CD8-positive, alpha-beta memory T cell (primary cell): ENCODE measurements around the gene FAM78B. TPM values are rescaled to one million over a fixed set of nuclear protein-coding genes. Genes with fewer than 3 reads are reported as not detected.

Source experiments
- CTCF ChIA-PET: fragments of 350-600 bp; sonication (Branson Sonifier 250); formaldehyde crosslinking; loops from one replicate; lab custom pipeline; 2021; ENCODE audit warnings: antibody characterized with exemption; lab: Charles Lee
- POLR2A ChIA-PET: fragments of 350-600 bp; sonication (Branson Sonifier 250); formaldehyde crosslinking; loops from one replicate; lab custom pipeline; 2021; ENCODE audit warnings: antibody characterized with exemption; lab: Charles Lee
- DNase-seq, 5 donors: peaks; one replicate each; pipeline versions ENCODE4 v3.0.0 to v3.0.0-alpha.2; 2020 to 2022; ENCODE audit warnings: mixed read lengths in 1 of 5
- H3K27ac ChIP-seq: one replicate; pipeline ENCODE4 v1.7.0; 2013; ENCODE audit warnings: low read depth, mild to moderate bottlenecking, low read length, moderate library complexity
- H3K27me3 ChIP-seq: 2 replicates; pipeline ENCODE4 v1.7.0; 2013; ENCODE audit warnings: low read length, mild to moderate bottlenecking; ENCODE audit not compliant: insufficient read depth, poor library complexity, severe bottlenecking
- H3K36me3 ChIP-seq: 2 replicates; pipeline ENCODE4 v1.7.0; 2013; ENCODE audit warnings: mild to moderate bottlenecking, low read length, moderate library complexity; ENCODE audit not compliant: insufficient read depth
- H3K4me1 ChIP-seq: 2 replicates; pipeline ENCODE4 v1.7.0; 2013; ENCODE audit warnings: mild to moderate bottlenecking, low read length, moderate library complexity; ENCODE audit not compliant: insufficient read depth
- H3K4me3 ChIP-seq: 2 replicates; pipeline ENCODE4 v1.7.0; 2013; ENCODE audit warnings: mild to moderate bottlenecking, low read length
- H3K9me3 ChIP-seq: 2 replicates; pipeline ENCODE4 v1.7.0; 2013; ENCODE audit warnings: mild to moderate bottlenecking, low read length
- H3K27ac Mint-ChIP-seq, 8 donors: one replicate each; pipeline ENCODE4 v1.8.0; 2020 to 2021; ENCODE audit warnings: mixed read lengths in 8 of 8, mild to moderate bottlenecking in 6 of 8, inconsistent platforms in 3 of 8, moderate library complexity in 3 of 8
- H3K27me3 Mint-ChIP-seq, 2 donors: one replicate each; pipeline ENCODE4 v1.8.0; 2020 to 2021; ENCODE audit warnings: mixed read lengths in 2 of 2, mild to moderate bottlenecking in 1 of 2, moderate library complexity in 1 of 2
- H3K36me3 Mint-ChIP-seq, 3 donors: one replicate each; pipeline ENCODE4 v1.8.0; 2020 to 2021; ENCODE audit warnings: mixed read lengths in 3 of 3, inconsistent platforms in 1 of 3, mild to moderate bottlenecking in 1 of 3
- H3K4me1 Mint-ChIP-seq, 3 donors: one replicate each; pipeline ENCODE4 v1.8.0; 2020 to 2021; ENCODE audit warnings: mixed read lengths in 3 of 3, inconsistent platforms in 1 of 3, mild to moderate bottlenecking in 1 of 3
- H3K4me3 Mint-ChIP-seq, 7 donors: one replicate each; pipeline ENCODE4 v1.8.0; 2020 to 2021; ENCODE audit warnings: mixed read lengths in 7 of 7, mild to moderate bottlenecking in 6 of 7, moderate library complexity in 4 of 7, inconsistent platforms in 2 of 7
- H3K9me3 Mint-ChIP-seq, 5 donors: one replicate each; pipeline ENCODE4 v1.8.0; 2020 to 2022; ENCODE audit warnings: mixed read lengths in 5 of 5, mild to moderate bottlenecking in 3 of 5, moderate library complexity in 2 of 5, inconsistent platforms in 1 of 5
- polyA plus RNA-seq: library from polyadenylated mRNA; unstranded; fragments of 300-500 nt; fragmentation: Illumina TruSeq; gene quantifications from one replicate; pipeline ENCODE4 v1.2.3, GENCODE V29; 2021
- total RNA-seq, 2 experiments: library from RNA; stranded (reverse); gene quantifications; one replicate each; pipeline ENCODE4 v1.2.3, GENCODE V29; 2021

The FAM78B gene
- total and polyA plus RNA-seq, 3 experiments from 2014 or later: 0.22 to 0.26 TPM; not detected in 1

- POLR2A ChIA-PET: no interaction called here
- H3K36me3 ChIP-seq: no peaks in the 10 kb centered on the region
- no peak overlapping the region for H3K27ac Mint-ChIP-seq
- H3K4me1 ChIP-seq: no peaks in the 10 kb centered on the region
- no peaks in the 10 kb centered on the region for H3K9me3 ChIP-seq
- H3K36me3 Mint-ChIP-seq: no peaks in the 10 kb centered on the region
- DNase-seq: no peak
- no peak overlapping the region for H3K27ac ChIP-seq
- H3K4me3 ChIP-seq: no peak overlapping the region
- no peaks in the 10 kb centered on the region for H3K27me3 ChIP-seq
- H3K27me3 Mint-ChIP-seq: peaks cover 7 to 9% of the 10 kb centered on the region in 2 donors
- no peaks in the 10 kb centered on the region for H3K4me1 Mint-ChIP-seq
- CTCF ChIA-PET: no interaction called here
- H3K9me3 Mint-ChIP-seq: peaks cover 0 to 2% (median 0%) of the 10 kb centered on the region in 5 donors
- H3K4me3 Mint-ChIP-seq: no peak overlapping the region
These were observed 113.4 kb downstream of the FAM78B start for GRCh38 chr1:166053395-166053794.

DNA sequence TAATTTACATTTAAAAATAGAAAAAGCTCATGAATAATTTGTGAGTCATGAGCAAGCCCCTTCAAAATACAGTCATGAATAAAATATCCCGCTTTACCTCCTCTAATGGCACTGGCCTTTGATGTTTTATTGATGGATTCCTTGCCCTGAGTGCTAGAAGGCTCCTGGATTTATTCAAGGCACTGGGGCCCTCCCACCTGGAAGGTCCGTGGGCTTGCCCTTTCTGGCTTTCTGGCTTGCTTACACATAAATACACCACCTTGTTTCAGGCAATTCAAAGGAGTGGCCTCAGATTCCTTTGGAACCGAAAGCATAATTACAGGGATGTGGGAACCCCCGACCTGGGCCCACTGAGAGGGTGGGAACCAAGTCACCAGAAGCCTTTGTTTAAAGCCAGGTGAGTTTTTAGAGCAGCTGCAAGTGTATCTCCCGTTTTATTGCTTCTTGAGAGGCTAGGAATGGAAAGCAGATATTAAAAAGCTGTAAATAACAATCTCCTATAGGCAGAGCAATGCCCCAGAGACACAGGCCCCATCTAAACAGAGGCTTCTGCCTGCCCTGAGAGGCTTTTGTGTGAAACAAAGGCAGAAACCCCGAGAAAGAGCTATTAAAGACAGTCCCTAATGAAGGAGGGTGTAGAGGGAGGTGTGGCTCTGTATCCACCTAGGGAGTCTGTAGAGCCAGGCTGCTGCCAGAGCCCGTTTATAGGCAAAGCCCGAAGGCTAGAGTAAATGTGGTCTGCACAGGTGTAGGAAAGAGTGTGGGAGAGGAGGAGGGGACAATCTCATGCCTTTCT, 126.4 kb downstream of the FAM78B start:
- Histone ChIP-seq H3K27ac (no peak overlapping the region), H3K4me3 (no peak overlapping the region), H3K36me3 (no peaks in the 10 kb centered on the region), H3K4me1 (no peaks in the 10 kb centered on the region), H3K9me3 (no peaks in the 10 kb centered on the region), H3K27me3 (no peaks in the 10 kb centered on the region)
- H3K4me1 Mint-ChIP-seq: no peaks in the 10 kb centered on the region
- peaks cover 5 to 18% of the 10 kb centered on the region in 2 donors for H3K27me3 Mint-ChIP-seq
- CTCF ChIA-PET: interaction anchor here (0.6 kb wide), 1 partner anchor 39 kb away, joined by 3 read pairs; no protein-coding TSS in a partner anchor
- H3K36me3 Mint-ChIP-seq: no peaks in the 10 kb centered on the region
- H3K27ac Mint-ChIP-seq: no peak overlapping the region
- H3K4me3 Mint-ChIP-seq: no peak overlapping the region
- no peak for DNase-seq
- peaks cover 0 to 8% (median 3%) of the 10 kb centered on the region in 5 donors for H3K9me3 Mint-ChIP-seq
- POLR2A ChIA-PET: no interaction called here

- Mint-ChIP-seq H3K4me1 (no peaks in the 10 kb centered on the region), H3K4me3 (no peak overlapping the region), H3K27ac (no peak overlapping the region), H3K36me3 (no peaks in the 10 kb centered on the region), H3K9me3 (peaks cover 0 to 8% (median 3%) of the 10 kb centered on the region in 5 donors), H3K27me3 (peaks cover 7 to 23% of the 10 kb centered on the region in 2 donors)
- Histone ChIP-seq H3K27ac (no peak overlapping the region), H3K36me3 (no peaks in the 10 kb centered on the region), H3K4me1 (no peaks in the 10 kb centered on the region), H3K9me3 (no peaks in the 10 kb centered on the region), H3K4me3 (no peak overlapping the region), H3K27me3 (no peaks in the 10 kb centered on the region)
- ChIA-PET POLR2A (no interaction called here), CTCF (no interaction called here)
- no peak for DNase-seq
These were observed 127.2 kb downstream of the FAM78B start for GRCh38 chr1:166039436-166040201.

- Histone ChIP-seq H3K4me3 (no peak overlapping the region), H3K9me3 (no peaks in the 10 kb centered on the region), H3K27me3 (no peaks in the 10 kb centered on the region), H3K36me3 (no peaks in the 10 kb centered on the region), H3K4me1 (no peaks in the 10 kb centered on the region), H3K27ac (no peak overlapping the region)
- Mint-ChIP-seq H3K4me3 (no peak overlapping the region), H3K9me3 (peaks cover 0 to 8% (median 3%) of the 10 kb centered on the region in 5 donors), H3K27me3 (peaks cover 6 to 24% of the 10 kb centered on the region in 2 donors), H3K4me1 (no peaks in the 10 kb centered on the region), H3K36me3 (no peaks in the 10 kb centered on the region), H3K27ac (no peak overlapping the region)
- CTCF ChIA-PET: no interaction called here
- POLR2A ChIA-PET: no interaction called here
- DNase-seq: no peak
These were observed 130.7 kb downstream of the FAM78B start for GRCh38 chr1:166036092-166036491.

DNA sequence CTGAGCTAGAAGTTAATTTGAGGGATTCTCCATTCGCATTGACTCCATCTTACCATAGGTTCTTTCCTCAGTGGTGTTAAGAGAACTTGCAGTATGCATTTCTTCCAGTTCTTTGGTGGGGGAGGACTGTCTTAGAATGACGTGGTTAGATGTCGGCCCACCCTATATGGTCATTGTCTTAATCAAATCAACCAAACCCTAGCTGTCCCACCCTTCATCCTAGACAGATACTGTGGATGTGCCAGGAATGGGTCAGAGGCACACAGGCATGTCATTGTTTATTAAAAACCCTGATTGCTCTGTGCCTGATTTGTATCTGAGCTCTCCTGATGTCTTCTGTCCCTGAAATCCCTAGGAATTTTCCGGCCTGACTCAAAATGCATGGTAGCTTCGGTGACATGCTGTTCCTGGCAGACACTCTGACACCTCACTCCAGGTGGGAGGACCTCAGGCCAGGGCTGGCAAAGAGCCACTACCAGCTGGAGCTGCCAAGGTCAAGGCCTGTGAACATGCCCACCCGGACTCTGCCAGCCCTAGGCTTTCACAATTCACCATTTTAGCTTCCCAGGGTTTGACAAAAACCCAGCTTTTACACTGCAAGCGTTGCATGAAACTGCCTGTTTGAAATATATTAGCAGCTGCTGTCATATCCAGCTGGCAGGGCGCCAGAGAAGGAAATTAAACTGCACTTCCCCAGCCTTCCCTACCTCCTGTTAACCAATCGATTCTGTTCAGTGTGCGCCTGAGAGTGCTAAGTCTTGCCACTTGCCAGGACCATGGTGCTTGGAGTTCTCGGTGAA, 134.0 kb downstream of the FAM78B start:
- H3K4me1 Mint-ChIP-seq: no peaks in the 10 kb centered on the region
- H3K9me3 Mint-ChIP-seq: peaks cover 0 to 5% (median 3%) of the 10 kb centered on the region in 5 donors
- H3K36me3 Mint-ChIP-seq: no peaks in the 10 kb centered on the region
- no peak for DNase-seq
- POLR2A ChIA-PET: no interaction called here
- H3K36me3 ChIP-seq: no peaks in the 10 kb centered on the region
- peaks cover 3 to 25% of the 10 kb centered on the region in 2 donors for H3K27me3 Mint-ChIP-seq
- CTCF ChIA-PET: no interaction called here
- no peaks in the 10 kb centered on the region for H3K9me3 ChIP-seq
- H3K27ac ChIP-seq: no peak overlapping the region
- no peak overlapping the region for H3K27ac Mint-ChIP-seq
- no peak overlapping the region for H3K4me3 ChIP-seq
- H3K4me3 Mint-ChIP-seq: no peak overlapping the region
- H3K4me1 ChIP-seq: no peaks in the 10 kb centered on the region
- H3K27me3 ChIP-seq: no peaks in the 10 kb centered on the region

- H3K4me3 Mint-ChIP-seq: no peak overlapping the region
These were observed 134.7 kb downstream of the FAM78B start for GRCh38 chr1:166031932-166032571.

GRCh38 chr1:166029196-166029945, 137.4 kb downstream of the FAM78B start:
- DNase-seq: no peak
- no peaks in the 10 kb centered on the region for H3K27me3 ChIP-seq
- Mint-ChIP-seq H3K36me3 (no peaks in the 10 kb centered on the region), H3K4me3 (no peak overlapping the region), H3K27ac (no peak overlapping the region), H3K4me1 (no peaks in the 10 kb centered on the region), H3K9me3 (peaks cover 0 to 3% (median 0%) of the 10 kb centered on the region in 5 donors), H3K27me3 (peaks cover 11 to 23% of the 10 kb centered on the region in 2 donors)
- ChIA-PET CTCF (no interaction called here), POLR2A (no interaction called here)
- no peak overlapping the region for H3K27ac ChIP-seq
- H3K4me3 ChIP-seq: no peak overlapping the region
- H3K4me1 ChIP-seq: no peaks in the 10 kb centered on the region
- no peaks in the 10 kb centered on the region for H3K9me3 ChIP-seq
- H3K36me3 ChIP-seq: no peaks in the 10 kb centered on the region

More at GRCh38 chr1:166031932-166032571, 134.7 kb downstream of the FAM78B start:
- Mint-ChIP-seq H3K4me1 (no peaks in the 10 kb centered on the region), H3K27ac (no peak overlapping the region), H3K27me3 (peaks cover 8 to 30% of the 10 kb centered on the region in 2 donors), H3K9me3 (peaks cover 0 to 5% (median 3%) of the 10 kb centered on the region in 5 donors), H3K36me3 (no peaks in the 10 kb centered on the region)
- DNase-seq: no peak
- H3K36me3 ChIP-seq: no peaks in the 10 kb centered on the region
- no peak overlapping the region for H3K27ac ChIP-seq
- ChIA-PET POLR2A (no interaction called here), CTCF (no interaction called here)
- H3K4me1 ChIP-seq: no peaks in the 10 kb centered on the region
- no peaks in the 10 kb centered on the region for H3K9me3 ChIP-seq
- H3K4me3 ChIP-seq: no peak overlapping the region
- no peaks in the 10 kb centered on the region for H3K27me3 ChIP-seq
